SK-N-SH treated with all-trans-retinoic acid at 6 μM for 48 hours (cell line): ENCODE results near the gene TLE7.

Source experiments
- ATAC-seq: fragments of 200-7000 bp; cut with Tn5 transposase; 3 replicates; pipeline ENCODE4 v1.9.1; 2020; ENCODE audit warnings: mild to moderate bottlenecking, moderate library complexity
- BACH2 ChIP-seq: fragments of 250-450 bp; sonication (Bioruptor Pico); IDR thresholded peaks from 2 replicates; pipeline ENCODE4 v1.9.0; 2021; ENCODE audit warnings: mild to moderate bottlenecking, borderline replicate concordance
- CSDC2 ChIP-seq: fragments of 250-450 bp; sonication (Bioruptor Pico); IDR thresholded peaks from 2 replicates; pipeline ENCODE4 v1.5.0; 2020; ENCODE audit warnings: mild to moderate bottlenecking, moderate library complexity
- ESRRG ChIP-seq: fragments of 250-450 bp; sonication (Bioruptor Pico); IDR thresholded peaks from 2 replicates; pipeline ENCODE4 v1.6.1; 2021; ENCODE audit warnings: mild to moderate bottlenecking
- GLIS3 ChIP-seq: fragments of 250-450 bp; sonication (Bioruptor Pico); IDR thresholded peaks from 2 replicates; pipeline ENCODE4 v1.5.0; 2020; ENCODE audit warnings: mild to moderate bottlenecking, moderate library complexity
- ISL1 ChIP-seq: fragments of 250-450 bp; sonication (Bioruptor Pico); IDR thresholded peaks from 2 replicates; pipeline ENCODE4 v2.1.2; 2022; ENCODE audit warnings: mild to moderate bottlenecking, moderate library complexity
- PPARA ChIP-seq: fragments of 250-450 bp; sonication (Bioruptor Pico); IDR thresholded peaks from 2 replicates; pipeline ENCODE4 v1.5.0; 2020; ENCODE audit warnings: mild to moderate bottlenecking, borderline replicate concordance
- SNAI2 ChIP-seq: fragments of 250-450 bp; sonication (Bioruptor Pico); IDR thresholded peaks from 2 replicates; pipeline ENCODE4 v1.5.0; 2020; ENCODE audit warnings: mild to moderate bottlenecking, moderate library complexity
- TOX ChIP-seq: fragments of 250-450 bp; sonication (Bioruptor Pico); IDR thresholded peaks from 2 replicates; pipeline ENCODE4 v1.8.0; 2021; ENCODE audit warnings: mild to moderate bottlenecking, moderate library complexity, borderline replicate concordance
- ZC3H10 ChIP-seq: fragments of 250-450 bp; sonication (Bioruptor Pico); IDR thresholded peaks from 2 replicates; pipeline ENCODE4 v1.5.1; 2021; ENCODE audit warnings: mild to moderate bottlenecking, moderate library complexity
- ZFP3 ChIP-seq: fragments of 250-450 bp; sonication (Bioruptor Pico); IDR thresholded peaks from 2 replicates; pipeline ENCODE4 v1.5.0; 2020; ENCODE audit warnings: mild to moderate bottlenecking, moderate library complexity
- ZFP30 ChIP-seq: fragments of 450-650 bp; formaldehyde crosslinking; IDR thresholded peaks from 2 replicates; pipeline ENCODE4 v1.5.0; 2022; ENCODE audit warnings: mild to moderate bottlenecking, moderate library complexity
- ZNF565 ChIP-seq: fragments of 450-650 bp; formaldehyde crosslinking; conservative IDR thresholded peaks from 2 replicates; pipeline ENCODE4 v1.5.0; 2020; ENCODE audit warnings: low read depth, mild to moderate bottlenecking, moderate library complexity
- ZNF70 ChIP-seq: fragments of 450-650 bp; formaldehyde crosslinking; IDR thresholded peaks from 2 replicates; pipeline ENCODE4 v1.5.0; 2020; ENCODE audit warnings: mild to moderate bottlenecking, moderate library complexity
- ZNF8 ChIP-seq: fragments of 450-650 bp; formaldehyde crosslinking; IDR thresholded peaks from 2 replicates; pipeline ENCODE4 v1.5.0; 2020; ENCODE audit warnings: mild to moderate bottlenecking, moderate library complexity
- TF ChIP-seq, protein P1 (sequence below): fragments of 250-450 bp; sonication (Bioruptor Pico); IDR thresholded peaks from 2 replicates; pipeline ENCODE4 v1.5.0; 2020; ENCODE audit warnings: mild to moderate bottlenecking, moderate library complexity
- TF ChIP-seq, protein P2 (sequence below): fragments of 250-450 bp; sonication (Bioruptor Pico); IDR thresholded peaks from 2 replicates; pipeline ENCODE4 v1.8.0; 2020; ENCODE audit warnings: mild to moderate bottlenecking, moderate library complexity, borderline replicate concordance
- TF ChIP-seq, protein P3 (sequence below): fragments of 250-450 bp; sonication (Bioruptor Pico); IDR thresholded peaks from 2 replicates; pipeline ENCODE4 v1.8.0; 2021; ENCODE audit warnings: low read depth, mild to moderate bottlenecking, moderate library complexity, borderline replicate concordance
- TF ChIP-seq, protein P4 (sequence below): fragments of 250-450 bp; sonication (Bioruptor Pico); IDR thresholded peaks from 2 replicates; pipeline ENCODE4 v1.5.1; 2021; ENCODE audit warnings: mild to moderate bottlenecking, moderate library complexity
- TF ChIP-seq, protein P5 (sequence below): fragments of 250-450 bp; sonication (Bioruptor Pico); IDR thresholded peaks from 2 replicates; pipeline ENCODE4 v1.5.1; 2020; ENCODE audit warnings: low read depth, mild to moderate bottlenecking, moderate library complexity

TLE7 gene

DNA sequence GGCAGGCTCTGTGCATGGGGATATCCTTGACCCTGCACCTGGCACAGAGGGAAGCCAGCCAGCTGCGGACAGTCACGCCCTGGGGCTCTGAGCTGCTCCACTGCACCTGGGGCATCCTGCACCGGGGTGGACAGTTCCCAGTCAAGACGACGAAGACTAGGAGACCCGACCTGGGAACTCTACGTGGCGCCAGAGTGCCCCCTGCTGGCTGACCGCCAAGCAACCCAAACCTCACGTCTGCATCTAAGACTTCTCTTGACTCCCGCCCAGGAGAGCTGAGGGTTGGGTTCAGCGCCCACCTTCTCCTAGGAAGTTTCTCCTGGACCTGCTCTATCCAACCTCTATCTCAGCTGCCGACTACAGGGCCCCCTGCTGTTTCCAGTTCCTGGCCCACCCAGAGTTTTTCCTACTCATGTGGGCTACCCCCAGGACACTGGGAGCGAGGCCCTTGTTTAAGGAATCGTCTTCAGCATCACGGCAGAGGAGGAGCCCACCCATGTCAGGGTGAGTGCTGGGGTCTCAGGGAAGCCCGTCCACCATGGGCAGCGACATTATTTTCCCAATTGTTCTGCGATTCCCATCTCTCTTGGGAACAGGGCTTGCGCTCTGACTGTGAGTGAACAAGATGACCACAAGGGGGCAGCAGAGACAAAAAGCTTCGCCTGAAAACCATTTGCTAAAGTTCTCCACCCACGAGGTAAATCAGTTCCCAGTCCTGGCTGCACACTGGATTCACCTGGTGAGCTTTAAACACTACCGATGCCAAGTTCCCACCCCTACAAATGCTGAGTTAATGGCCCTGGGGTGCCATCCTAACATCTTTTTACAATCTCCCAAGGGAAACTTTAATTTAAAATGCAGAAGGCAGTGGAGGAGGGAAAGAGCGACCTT, 29.3 kb downstream of the TLE7 start:
- TF ChIP-seq ISL1 = no peak
- no peak for TF ChIP-seq TOX (CRISPR knock-in tag)
- TF ChIP-seq, protein P1, sequence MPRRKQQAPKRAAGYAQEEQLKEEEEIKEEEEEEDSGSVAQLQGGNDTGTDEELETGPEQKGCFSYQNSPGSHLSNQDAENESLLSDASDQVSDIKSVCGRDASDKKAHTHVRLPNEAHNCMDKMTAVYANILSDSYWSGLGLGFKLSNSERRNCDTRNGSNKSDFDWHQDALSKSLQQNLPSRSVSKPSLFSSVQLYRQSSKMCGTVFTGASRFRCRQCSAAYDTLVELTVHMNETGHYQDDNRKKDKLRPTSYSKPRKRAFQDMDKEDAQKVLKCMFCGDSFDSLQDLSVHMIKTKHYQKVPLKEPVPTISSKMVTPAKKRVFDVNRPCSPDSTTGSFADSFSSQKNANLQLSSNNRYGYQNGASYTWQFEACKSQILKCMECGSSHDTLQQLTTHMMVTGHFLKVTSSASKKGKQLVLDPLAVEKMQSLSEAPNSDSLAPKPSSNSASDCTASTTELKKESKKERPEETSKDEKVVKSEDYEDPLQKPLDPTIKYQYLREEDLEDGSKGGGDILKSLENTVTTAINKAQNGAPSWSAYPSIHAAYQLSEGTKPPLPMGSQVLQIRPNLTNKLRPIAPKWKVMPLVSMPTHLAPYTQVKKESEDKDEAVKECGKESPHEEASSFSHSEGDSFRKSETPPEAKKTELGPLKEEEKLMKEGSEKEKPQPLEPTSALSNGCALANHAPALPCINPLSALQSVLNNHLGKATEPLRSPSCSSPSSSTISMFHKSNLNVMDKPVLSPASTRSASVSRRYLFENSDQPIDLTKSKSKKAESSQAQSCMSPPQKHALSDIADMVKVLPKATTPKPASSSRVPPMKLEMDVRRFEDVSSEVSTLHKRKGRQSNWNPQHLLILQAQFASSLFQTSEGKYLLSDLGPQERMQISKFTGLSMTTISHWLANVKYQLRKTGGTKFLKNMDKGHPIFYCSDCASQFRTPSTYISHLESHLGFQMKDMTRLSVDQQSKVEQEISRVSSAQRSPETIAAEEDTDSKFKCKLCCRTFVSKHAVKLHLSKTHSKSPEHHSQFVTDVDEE (CRISPR knock-in tag) = no peak
- no peak for TF ChIP-seq ZNF70
- no peak for TF ChIP-seq ZNF565 (CRISPR knock-in tag)
- peak; percentile 94 for ATAC-seq

DNA sequence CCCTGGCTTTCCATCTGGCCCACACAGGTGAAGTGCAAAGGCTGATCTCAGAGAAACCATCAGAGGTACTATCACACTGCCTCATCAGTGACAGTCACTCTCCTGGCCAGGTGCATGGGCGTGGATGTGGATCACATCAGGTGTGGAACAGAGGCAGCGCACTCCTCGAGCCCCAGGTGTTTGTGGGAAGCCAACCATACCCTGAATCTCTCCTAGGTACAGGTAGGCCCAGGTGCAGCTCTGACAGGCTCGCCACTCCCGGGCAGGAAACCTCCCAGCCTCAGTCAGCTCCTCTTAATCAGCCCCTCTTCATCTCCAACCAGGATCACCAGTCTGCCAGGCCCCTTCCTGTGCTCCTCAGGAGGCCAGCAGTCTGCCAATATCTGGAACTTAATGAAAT, 31.7 kb downstream of the TLE7 start:
- no peak for TF ChIP-seq ESRRG
- TF ChIP-seq ISL1 = no peak
- TF ChIP-seq, protein P2, sequence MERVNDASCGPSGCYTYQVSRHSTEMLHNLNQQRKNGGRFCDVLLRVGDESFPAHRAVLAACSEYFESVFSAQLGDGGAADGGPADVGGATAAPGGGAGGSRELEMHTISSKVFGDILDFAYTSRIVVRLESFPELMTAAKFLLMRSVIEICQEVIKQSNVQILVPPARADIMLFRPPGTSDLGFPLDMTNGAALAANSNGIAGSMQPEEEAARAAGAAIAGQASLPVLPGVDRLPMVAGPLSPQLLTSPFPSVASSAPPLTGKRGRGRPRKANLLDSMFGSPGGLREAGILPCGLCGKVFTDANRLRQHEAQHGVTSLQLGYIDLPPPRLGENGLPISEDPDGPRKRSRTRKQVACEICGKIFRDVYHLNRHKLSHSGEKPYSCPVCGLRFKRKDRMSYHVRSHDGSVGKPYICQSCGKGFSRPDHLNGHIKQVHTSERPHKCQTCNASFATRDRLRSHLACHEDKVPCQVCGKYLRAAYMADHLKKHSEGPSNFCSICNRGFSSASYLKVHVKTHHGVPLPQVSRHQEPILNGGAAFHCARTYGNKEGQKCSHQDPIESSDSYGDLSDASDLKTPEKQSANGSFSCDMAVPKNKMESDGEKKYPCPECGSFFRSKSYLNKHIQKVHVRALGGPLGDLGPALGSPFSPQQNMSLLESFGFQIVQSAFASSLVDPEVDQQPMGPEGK (CRISPR knock-in tag) = no peak
- TF ChIP-seq, protein P1 (CRISPR knock-in tag) = no peak
- TF ChIP-seq, protein P3, sequence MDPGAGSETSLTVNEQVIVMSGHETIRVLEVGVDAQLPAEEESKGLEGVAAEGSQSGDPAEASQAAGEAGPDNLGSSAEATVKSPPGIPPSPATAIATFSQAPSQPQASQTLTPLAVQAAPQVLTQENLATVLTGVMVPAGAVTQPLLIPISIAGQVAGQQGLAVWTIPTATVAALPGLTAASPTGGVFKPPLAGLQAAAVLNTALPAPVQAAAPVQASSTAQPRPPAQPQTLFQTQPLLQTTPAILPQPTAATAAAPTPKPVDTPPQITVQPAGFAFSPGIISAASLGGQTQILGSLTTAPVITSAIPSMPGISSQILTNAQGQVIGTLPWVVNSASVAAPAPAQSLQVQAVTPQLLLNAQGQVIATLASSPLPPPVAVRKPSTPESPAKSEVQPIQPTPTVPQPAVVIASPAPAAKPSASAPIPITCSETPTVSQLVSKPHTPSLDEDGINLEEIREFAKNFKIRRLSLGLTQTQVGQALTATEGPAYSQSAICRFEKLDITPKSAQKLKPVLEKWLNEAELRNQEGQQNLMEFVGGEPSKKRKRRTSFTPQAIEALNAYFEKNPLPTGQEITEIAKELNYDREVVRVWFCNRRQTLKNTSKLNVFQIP (CRISPR knock-in tag) = no peak
- TF ChIP-seq TOX (CRISPR knock-in tag) = no peak
- TF ChIP-seq ZNF565 (CRISPR knock-in tag) = no peak
- TF ChIP-seq CSDC2 (CRISPR knock-in tag) = no peak
- no peak for TF ChIP-seq ZFP3 (CRISPR knock-in tag)
- no peak for TF ChIP-seq ZFP30 (CRISPR knock-in tag)
- TF ChIP-seq PPARA (CRISPR knock-in tag) = no peak
- no peak for TF ChIP-seq GLIS3 (CRISPR knock-in tag)
- no peak for TF ChIP-seq BACH2
- TF ChIP-seq ZNF8 (CRISPR knock-in tag) = no peak
- TF ChIP-seq, protein P4, sequence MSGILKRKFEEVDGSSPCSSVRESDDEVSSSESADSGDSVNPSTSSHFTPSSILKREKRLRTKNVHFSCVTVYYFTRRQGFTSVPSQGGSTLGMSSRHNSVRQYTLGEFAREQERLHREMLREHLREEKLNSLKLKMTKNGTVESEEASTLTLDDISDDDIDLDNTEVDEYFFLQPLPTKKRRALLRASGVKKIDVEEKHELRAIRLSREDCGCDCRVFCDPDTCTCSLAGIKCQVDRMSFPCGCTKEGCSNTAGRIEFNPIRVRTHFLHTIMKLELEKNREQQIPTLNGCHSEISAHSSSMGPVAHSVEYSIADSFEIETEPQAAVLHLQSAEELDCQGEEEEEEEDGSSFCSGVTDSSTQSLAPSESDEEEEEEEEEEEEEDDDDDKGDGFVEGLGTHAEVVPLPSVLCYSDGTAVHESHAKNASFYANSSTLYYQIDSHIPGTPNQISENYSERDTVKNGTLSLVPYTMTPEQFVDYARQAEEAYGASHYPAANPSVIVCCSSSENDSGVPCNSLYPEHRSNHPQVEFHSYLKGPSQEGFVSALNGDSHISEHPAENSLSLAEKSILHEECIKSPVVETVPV (CRISPR knock-in tag) = no peak
- TF ChIP-seq, protein P5, sequence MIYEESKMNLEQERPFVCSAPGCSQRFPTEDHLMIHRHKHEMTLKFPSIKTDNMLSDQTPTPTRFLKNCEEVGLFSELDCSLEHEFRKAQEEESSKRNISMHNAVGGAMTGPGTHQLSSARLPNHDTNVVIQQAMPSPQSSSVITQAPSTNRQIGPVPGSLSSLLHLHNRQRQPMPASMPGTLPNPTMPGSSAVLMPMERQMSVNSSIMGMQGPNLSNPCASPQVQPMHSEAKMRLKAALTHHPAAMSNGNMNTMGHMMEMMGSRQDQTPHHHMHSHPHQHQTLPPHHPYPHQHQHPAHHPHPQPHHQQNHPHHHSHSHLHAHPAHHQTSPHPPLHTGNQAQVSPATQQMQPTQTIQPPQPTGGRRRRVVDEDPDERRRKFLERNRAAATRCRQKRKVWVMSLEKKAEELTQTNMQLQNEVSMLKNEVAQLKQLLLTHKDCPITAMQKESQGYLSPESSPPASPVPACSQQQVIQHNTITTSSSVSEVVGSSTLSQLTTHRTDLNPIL = no peak
- no peak for TF ChIP-seq SNAI2
- TF ChIP-seq ZC3H10 (CRISPR knock-in tag) = no peak
- no peak for ATAC-seq
